ENCODE results near the gene PNCK. TPM values are rescaled to one million over a fixed set of nuclear protein-coding genes. Genes with fewer than 3 reads are reported as not detected.

PNCK gene
- total RNA-seq, 3 donors from 2014 or later = 4.6 to 63.0 (median 5.5) TPM

- DNase-seq = peak in 1 of 3 donors; percentile 25
Observed at GRCh38 chrX:153623310-153624029, 50.1 kb downstream of the PNCK start.

DNA sequence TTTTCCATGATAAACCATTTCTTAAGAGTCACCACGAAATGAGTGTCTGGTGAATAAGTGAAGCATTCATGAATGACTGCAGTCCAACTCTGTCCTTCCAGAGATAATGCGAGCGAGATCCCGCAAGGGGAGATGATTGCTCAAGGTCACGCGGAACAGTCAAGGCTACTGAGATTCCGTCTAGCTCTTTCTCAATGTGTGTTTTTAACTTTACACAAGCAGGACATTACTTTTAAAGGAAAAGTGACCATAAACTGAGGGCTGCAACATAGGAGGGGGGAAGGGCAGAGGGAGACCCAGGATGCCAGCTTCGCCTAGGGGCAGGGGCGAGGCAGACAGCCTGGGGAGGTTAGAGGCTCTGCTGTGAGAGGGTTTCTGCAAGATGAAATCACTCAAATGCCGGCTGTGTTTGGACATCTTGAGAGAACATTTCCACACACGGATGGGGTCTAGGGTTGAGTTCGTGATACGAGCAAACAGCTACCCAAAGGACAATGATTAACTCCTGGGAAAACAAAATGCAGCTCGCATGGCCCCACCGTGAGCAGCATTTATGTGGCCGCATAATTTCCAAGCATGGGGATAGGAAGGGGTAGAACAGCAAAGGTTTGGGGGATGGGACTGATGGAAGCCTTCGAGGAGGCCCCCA, 50.8 kb downstream of the PNCK start:
- no peak overlapping the region for H3K4me3 ChIP-seq
- intact Hi-C loops (cut with DNase I, micrococcal nuclease) = no loop called here
- DNase-seq (no peak), ATAC-seq (no peak)
- H3K9me3 ChIP-seq = no peaks in the 10 kb centered on the region
- TF ChIP-seq, protein P1, sequence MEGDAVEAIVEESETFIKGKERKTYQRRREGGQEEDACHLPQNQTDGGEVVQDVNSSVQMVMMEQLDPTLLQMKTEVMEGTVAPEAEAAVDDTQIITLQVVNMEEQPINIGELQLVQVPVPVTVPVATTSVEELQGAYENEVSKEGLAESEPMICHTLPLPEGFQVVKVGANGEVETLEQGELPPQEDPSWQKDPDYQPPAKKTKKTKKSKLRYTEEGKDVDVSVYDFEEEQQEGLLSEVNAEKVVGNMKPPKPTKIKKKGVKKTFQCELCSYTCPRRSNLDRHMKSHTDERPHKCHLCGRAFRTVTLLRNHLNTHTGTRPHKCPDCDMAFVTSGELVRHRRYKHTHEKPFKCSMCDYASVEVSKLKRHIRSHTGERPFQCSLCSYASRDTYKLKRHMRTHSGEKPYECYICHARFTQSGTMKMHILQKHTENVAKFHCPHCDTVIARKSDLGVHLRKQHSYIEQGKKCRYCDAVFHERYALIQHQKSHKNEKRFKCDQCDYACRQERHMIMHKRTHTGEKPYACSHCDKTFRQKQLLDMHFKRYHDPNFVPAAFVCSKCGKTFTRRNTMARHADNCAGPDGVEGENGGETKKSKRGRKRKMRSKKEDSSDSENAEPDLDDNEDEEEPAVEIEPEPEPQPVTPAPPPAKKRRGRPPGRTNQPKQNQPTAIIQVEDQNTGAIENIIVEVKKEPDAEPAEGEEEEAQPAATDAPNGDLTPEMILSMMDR (IDR thresholded peaks at IDR 0.05) = no peak
- H3K36me3 ChIP-seq (ENCODE audit: low read depth) = no peaks in the 10 kb centered on the region
- no peaks in the 10 kb centered on the region for H3K4me1 ChIP-seq (ENCODE audit: low read depth)

More at GRCh38 chrX:153623310-153624029, 50.1 kb downstream of the PNCK start:
- intact Hi-C loops (cut with DNase I, micrococcal nuclease) = no loop called here
- Histone ChIP-seq H3K36me3 (ENCODE audit: low read depth) (no peaks in the 10 kb centered on the region), H3K4me3 (no peak overlapping the region), H3K4me1 (ENCODE audit: low read depth) (no peaks in the 10 kb centered on the region), H3K9me3 (no peaks in the 10 kb centered on the region)
- ATAC-seq = no peak
- TF ChIP-seq, protein P1 (IDR thresholded peaks at IDR 0.05) = no peak

GRCh38 chrX:153621949-153622598, 51.5 kb downstream of the PNCK start:
- Histone ChIP-seq H3K9me3 (no peaks in the 10 kb centered on the region), H3K4me3 (no peak overlapping the region), H3K36me3 (ENCODE audit: low read depth) (no peaks in the 10 kb centered on the region), H3K4me1 (ENCODE audit: low read depth) (no peaks in the 10 kb centered on the region)
- ATAC-seq (no peak), DNase-seq (no peak)
- intact Hi-C loops (cut with DNase I, micrococcal nuclease) = no loop called here
- TF ChIP-seq, protein P1 (IDR thresholded peaks at IDR 0.05) = no peak

- Histone ChIP-seq H3K36me3 (ENCODE audit: low read depth) (no peaks in the 10 kb centered on the region), H3K9me3 (no peaks in the 10 kb centered on the region), H3K4me1 (ENCODE audit: low read depth) (no peaks in the 10 kb centered on the region), H3K4me3 (no peak overlapping the region)
- ATAC-seq = no peak
- no peak for DNase-seq
- intact Hi-C loops (cut with DNase I, micrococcal nuclease) = no loop called here
- TF ChIP-seq, protein P1 (IDR thresholded peaks at IDR 0.05) = no peak
Observed at GRCh38 chrX:153620576-153620975, 53.0 kb downstream of the PNCK start.

Other genes with a start within 250 kb of the PNCK start
- 1 to 10 TPM in 1 of 3 donors, under 1 TPM in 2; 0.55 to 1.2 (median 0.63) TPM for gene TREX2, start 227.8 kb downstream of the PNCK start, total RNA-seq
- 10 to 100 TPM; 14.2 to 22.5 (median 19.5) TPM for gene HAUS7, start 203.2 kb downstream of the PNCK start, total RNA-seq
- gene BGN, start 178.8 kb downstream of the PNCK start, total RNA-seq = 10 to 100 TPM in 2 of 3 donors, 1 to 10 TPM in 1; 3.5 to 21.8 (median 10.1) TPM
- gene ATP2B3, start 156.2 kb downstream of the PNCK start, total RNA-seq = 1 to 10 TPM in 1 of 3 donors, under 1 TPM in 1, not detected in 1; 0.07 to 1.1 TPM
- 10 to 100 TPM; 13.1 to 19.9 (median 16.0) TPM for gene CCNQ, start 74.7 kb downstream of the PNCK start, total RNA-seq
- gene DUSP9, start 26.6 kb downstream of the PNCK start, total RNA-seq = not detected
- gene SLC6A8, start 14.1 kb upstream of the PNCK start, total RNA-seq = 100 to 1,000 TPM; 214 to 313 (median 251) TPM
- gene BCAP31, start 50.6 kb upstream of the PNCK start, total RNA-seq = 100 to 1,000 TPM; 158 to 209 (median 181) TPM
- 10 to 100 TPM; 13.0 to 27.3 (median 13.0) TPM for gene ABCD1, start 51.0 kb upstream of the PNCK start, total RNA-seq
- 10 to 100 TPM in 1 of 3 donors, 1 to 10 TPM in 2; 3.0 to 44.9 (median 3.3) TPM for gene PLXNB3, start 90.4 kb upstream of the PNCK start, total RNA-seq
- 1 to 10 TPM in 2 of 3 donors, under 1 TPM in 1; 0.55 to 4.6 (median 1.0) TPM for gene SRPK3, start 107.2 kb upstream of the PNCK start, total RNA-seq
- 10 to 100 TPM; 57.8 to 89.9 (median 79.3) TPM for gene IDH3G, start 120.6 kb upstream of the PNCK start, total RNA-seq
- 100 to 1,000 TPM; 129 to 297 (median 174) TPM for gene SSR4, start 120.9 kb upstream of the PNCK start, total RNA-seq
- gene PDZD4, start 156.7 kb upstream of the PNCK start, total RNA-seq = 10 to 100 TPM in 1 of 3 donors, 1 to 10 TPM in 2; 1.5 to 24.2 (median 2.8) TPM
- gene L1CAM, start 212.4 kb upstream of the PNCK start, total RNA-seq = 10 to 100 TPM in 1 of 3 donors, 1 to 10 TPM in 2; 3.0 to 66.9 (median 7.0) TPM
- gene AVPR2, start 230.9 kb upstream of the PNCK start, total RNA-seq = under 1 TPM; 0.43 to 0.78 (median 0.54) TPM

Measured in mucosa of descending colon (tissue), 3 donors.